HG03442 (cell line): ENCODE measurements around the gene ENTREP3.

Source experiments
- ATAC-seq: cut with Tn5 transposase; IDR thresholded peaks from one replicate; pipeline ENCODE4 v1.9.1; 2021; ENCODE audit warnings: mild to moderate bottlenecking, moderate library complexity; ENCODE audit not compliant: unreplicated experiment

The ENTREP3 gene

DNA sequence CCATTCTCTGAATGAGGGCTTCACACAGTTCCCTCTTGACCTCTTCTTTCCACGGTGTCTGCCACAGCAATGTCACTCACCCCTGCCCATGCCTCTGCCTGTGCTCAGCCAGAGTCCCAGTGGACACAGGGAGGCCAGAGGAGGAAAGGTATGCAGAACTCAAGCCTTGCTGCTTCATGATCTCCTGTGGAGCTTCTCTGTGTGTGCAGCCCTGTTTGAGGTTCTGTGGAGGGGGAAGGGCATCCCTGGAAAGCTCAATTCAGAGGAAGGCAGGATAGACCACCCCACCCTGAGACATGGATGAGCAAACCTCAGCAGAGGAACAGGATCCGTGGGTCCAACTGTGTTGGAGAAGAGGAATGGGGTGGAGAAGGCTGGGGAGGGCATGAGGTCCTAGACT, 24.0 kb upstream of the ENTREP3 start:
- no peak for ATAC-seq

- no peak for ATAC-seq
Observed at GRCh38 chr1:155278689-155279160, 23.4 kb upstream of the ENTREP3 start.

GRCh38 chr1:155277902-155278688, 22.8 kb upstream of the ENTREP3 start:
- ATAC-seq: no peak

- peak; percentile 57 for ATAC-seq
Observed at GRCh38 chr1:155277070-155277901, 22.0 kb upstream of the ENTREP3 start, which contains the start of gene HCN3. TSS of gene HCN3 (plus strand) at chr1:155277463. CDS start at chr1:155277591, 128 bp downstream.

DNA sequence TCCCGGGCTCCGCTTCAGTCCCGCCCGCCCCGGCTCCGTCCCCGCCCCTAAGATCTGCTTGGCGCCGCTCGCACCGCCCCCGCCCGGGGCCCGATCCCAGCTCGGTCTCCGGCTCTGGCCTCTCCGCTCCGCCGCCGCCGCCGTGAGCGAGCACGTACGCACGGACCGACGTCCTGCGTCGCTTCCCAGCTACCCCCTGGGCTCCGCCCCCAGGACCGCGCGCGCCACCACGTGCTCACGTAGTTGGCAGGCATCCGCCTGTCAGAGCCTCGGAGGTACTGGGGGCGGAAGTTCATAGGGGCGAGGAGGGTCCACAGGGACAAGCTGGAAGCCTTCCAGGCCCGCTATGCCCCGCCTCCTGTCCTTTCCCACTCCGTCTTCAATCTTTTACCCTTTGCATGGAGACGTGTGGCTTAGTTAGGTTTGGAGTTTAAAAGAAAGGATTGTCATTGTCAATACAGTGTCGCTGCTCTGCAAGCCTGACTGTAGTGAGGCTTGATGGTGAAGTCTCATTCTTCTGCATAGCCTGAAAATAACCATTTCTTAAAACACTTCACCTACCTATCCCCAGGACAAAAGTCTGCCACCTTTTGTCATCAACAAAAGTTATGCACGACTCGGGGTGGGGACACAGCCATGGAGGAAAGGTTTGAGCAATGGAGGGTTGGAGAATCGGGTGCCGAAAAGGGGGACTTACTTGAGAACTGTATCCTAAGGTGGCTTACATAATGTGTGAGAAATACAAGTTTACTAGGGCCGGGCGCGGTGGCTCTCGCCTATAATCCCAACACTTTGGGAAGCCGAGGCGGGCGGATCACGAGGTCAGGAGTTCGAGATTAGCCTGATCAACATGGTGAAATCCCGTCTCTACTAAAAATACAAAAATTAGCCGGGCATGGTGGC, 18.3 kb upstream of the ENTREP3 start, which contains the start of gene CLK2:
Gene CLK2, minus strand, starts transcription at position 162 of the 903 bp plus-strand sequence. CDS start 2,527 bp downstream, outside the sequence.
- ATAC-seq: peak; percentile 76

GRCh38 chr1:155272466-155273342, 17.4 kb upstream of the ENTREP3 start:
- peak; percentile 17 for ATAC-seq

DNA sequence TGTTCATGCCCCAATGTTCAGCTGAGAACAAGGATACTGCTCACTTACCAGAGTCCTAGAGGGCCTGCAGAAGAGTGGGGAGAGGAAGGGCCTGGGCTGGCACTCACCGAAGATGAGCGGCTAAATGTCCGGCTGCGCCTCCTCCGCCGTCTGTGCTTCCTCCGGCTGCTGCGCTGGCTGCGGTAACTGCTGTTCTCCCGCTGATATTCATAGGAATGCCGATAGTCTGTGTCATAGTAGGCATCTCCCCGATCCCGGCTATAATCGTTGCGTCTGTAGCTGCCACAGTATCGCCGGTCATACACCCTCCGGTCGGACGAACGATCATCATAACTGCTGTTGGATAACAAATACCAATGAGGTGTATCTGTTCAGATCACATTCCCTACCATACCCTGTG, 14.1 kb upstream of the ENTREP3 start:
- no peak for ATAC-seq

- ATAC-seq: no peak
Observed at GRCh38 chr1:155268630-155269029, 13.3 kb upstream of the ENTREP3 start.

GRCh38 chr1:155267373-155267772, 12.1 kb upstream of the ENTREP3 start:
- ATAC-seq: no peak

- ATAC-seq: no peak
Observed at GRCh38 chr1:155266553-155266952, 11.3 kb upstream of the ENTREP3 start.

DNA sequence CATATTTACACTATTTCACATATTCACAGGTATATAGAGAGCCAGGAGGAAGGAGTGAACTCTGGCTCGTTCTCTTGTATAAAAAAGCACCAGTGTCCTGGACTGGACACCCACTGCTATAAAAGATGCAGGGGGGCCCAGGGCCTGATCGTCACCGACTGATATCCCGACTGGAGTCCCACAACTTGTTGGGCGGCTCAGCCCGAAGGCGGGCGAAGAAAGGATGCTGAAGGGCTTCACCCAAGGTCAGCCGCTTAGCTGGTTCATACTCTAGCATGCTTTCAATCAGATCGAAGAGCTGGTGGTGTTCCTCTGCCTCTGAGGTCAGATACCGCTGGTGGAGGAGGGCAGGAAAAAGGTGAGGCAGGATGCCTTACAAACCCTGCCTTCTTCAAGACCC, 7.8 kb upstream of the ENTREP3 start:
- ATAC-seq: no peak

DNA sequence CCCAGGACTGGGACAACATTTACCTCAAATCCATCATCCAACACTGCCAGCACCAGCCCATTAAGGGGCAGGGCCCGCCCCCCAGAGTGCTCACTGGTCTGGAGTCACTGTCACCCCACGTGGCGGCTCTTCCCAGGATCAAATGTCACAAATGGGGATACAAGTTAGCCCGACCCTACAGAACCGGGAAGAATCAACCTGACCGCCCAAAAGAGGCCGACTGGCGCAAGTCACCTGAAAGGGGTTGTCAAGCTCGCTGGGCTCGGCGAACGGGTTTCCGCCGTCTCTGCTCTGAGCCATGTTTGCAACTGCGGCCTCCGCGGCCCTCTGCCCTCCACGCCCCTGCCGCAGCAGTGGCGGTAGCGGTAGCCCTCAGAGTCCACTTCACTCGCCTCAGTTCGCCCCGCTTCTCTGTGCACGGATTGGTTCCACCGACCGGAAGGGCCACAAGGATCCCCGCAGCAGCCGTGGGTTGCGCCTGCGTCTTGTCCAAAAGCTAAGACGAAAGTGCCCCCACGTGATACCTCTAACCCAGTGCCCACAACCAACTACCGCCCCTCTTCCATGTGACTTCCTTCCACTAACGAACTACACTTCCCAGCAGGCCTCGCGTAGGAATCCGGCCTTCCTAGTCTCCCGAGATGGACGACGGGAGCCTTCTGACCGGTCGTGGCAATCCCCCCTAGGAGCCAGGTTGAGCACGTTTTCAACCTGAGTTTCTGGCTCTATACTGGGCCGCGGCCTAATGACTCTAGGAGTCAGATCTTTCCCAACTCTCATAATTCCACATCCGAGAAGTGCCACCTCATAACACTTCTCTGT, 6.8 kb upstream of the ENTREP3 start, which contains the start of gene SCAMP3:
Gene SCAMP3, minus strand, starts transcription at position 509 of the 822 bp plus-strand sequence. Its CDS starts 209 bp downstream, at position 300.
- ATAC-seq: peak; percentile 89

DNA sequence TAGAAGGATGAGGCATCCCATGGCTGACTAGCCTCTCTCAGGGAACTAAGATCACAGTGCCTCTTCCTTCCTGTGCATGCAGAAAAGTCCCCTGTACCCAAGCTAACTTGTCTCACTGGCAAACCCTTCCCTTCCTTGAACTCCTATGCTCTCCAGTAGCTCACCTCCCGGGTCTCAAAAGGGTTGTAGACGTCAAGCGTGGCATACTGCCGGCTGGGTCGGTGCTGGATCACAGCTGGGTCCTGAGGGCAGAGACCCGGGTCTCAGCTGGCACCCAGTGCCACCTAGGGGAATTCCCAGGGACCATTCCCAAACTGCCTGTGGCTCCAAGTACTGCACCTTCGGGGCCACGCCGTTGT, 6.2 kb upstream of the ENTREP3 start:
- peak; percentile 3 for ATAC-seq

- ATAC-seq: no peak
Observed at GRCh38 chr1:155260276-155260675, 5.0 kb upstream of the ENTREP3 start.

DNA sequence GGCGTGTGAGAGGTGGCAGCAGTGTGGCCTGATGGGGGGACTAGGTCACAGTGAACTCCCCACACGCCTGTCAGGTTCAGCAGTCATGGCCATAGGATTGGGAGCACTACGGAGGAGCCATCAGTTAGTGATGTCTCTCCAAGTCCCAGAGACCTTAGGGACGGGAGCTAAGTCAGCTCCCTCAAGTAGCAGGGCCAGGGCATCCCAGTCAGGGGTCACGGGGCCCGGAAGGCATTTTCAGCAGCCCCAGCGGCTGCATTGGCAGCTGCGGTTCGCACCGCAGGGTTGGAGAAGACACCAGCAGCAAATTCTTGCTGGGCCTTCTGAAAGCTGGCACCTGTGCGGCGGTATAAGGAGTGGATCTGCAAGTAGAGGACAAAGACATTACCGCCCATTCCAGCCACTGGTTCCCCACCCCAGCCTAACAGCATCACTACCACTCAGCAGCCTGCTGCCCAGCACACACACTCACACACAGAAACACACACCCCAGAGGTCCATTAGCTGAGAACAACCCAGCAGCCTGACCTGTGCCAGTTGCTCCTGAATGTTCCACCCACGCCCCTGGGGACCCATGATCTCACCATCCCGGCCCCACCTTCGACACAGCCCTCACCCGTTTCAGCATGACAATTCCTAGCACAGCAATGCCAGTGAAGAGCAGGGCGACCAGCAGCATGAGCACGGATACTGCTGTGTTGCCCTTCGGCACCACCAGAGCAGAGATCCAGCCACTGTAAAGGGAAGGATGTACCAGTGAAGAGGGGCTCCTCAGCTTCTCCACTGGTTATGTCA, 972 bp upstream of the ENTREP3 start:
- no peak for ATAC-seq

DNA sequence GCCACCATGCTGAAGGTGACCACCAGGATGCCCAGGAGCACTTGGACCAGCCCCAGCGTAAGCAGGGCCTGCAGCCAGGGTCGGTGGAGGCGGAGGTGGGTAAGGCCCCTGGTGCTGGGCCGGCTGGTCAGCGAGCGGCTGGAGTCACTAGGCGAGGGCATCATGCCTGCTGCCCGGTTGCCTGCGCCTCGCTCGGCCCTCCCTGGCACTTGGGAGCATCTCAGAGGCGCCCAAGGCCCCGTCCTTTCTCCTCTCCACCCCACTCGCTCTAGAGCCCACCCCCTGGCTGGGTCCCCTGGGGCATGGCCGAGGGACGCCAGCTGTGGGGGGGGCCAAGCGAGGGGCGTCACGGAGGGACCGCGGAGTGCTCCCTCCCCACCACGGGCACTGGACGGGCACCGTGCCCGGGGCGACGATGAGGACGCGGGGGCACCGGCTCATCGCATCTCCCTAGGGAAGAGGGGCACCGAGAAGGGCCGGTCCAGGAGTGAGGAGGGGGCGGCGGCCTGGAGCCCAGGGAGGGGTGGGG, 505 bp downstream of the ENTREP3 start:
- no peak for ATAC-seq

DNA sequence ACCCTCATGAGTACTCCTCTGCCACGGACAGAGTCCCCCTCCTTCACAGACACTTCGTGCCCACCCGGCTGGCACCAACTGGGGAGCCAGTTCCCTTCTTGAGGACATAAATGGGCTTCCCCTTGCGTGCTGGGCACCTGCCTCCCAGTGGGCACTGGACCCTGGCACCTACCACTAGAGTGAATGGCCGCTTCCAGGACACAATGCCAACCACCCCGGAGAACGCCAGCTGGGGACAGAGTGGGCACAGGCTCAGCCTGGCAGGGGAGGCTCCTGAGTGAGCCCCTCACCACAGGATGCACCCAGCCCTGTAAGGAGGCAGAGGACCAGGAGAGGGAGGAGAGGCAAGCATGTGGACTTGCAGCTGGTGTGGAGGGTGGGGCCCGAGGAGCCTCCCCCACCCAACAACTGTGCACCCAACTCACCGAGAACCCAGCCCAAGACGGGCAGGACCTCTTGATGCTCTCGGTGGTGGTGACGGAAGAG, 1.0 kb downstream of the ENTREP3 start:
- ATAC-seq: no peak

DNA sequence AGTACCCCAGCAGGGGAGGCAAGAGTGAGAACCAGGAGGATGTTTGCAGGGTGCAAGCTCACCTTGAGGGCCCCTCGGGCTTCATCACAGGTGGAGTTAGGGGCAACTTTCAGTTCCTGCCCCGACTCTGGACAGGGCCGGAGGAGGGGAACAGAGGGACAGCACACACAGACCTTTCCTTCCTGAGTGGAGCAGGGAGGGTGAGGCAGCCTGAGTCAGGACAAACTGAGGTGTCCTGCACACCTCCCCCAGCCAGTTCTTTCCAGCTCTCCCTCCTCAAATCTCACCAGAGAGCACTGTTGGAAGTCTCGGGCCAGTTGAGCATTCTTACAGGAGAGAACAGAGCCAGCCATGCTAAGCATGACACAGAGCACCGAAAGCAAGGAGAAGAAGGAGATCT, 1.5 kb downstream of the ENTREP3 start:
- no peak for ATAC-seq
